Stimulated activated CD4-positive, alpha-beta T cell treated with anti-CD3 and anti-CD28 coated beads, Interleukin-2, amount 100 ng/mL, for 24 hours (primary cell): ENCODE measurements around the gene CSRP2.

Experiments
- DNase-seq, 2 donors: peaks; one replicate each; pipeline ENCODE4 v3.0.0-alpha.2; 2020

CSRP2 gene

DNA sequence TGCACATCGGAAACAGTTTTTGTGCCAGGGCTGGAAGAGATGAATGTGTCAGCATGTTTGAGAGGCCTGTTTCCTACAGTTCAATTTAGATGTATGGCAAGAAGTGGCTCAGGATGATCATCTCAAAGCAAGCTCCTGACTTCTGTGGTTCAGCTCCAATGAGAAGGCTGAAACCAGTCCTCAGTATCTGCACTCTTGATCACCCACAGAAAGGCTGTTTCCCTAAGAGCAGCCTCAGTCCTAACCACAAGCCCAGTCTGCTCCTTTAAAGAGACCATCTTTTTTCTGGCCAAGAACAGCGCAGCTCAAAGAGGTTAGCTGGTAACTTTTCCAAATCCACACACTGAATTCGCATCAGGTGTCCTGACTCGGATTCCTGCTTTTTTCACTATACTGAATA is 19.2 kb downstream of the CSRP2 start:
- DNase-seq, result no peak

DNA sequence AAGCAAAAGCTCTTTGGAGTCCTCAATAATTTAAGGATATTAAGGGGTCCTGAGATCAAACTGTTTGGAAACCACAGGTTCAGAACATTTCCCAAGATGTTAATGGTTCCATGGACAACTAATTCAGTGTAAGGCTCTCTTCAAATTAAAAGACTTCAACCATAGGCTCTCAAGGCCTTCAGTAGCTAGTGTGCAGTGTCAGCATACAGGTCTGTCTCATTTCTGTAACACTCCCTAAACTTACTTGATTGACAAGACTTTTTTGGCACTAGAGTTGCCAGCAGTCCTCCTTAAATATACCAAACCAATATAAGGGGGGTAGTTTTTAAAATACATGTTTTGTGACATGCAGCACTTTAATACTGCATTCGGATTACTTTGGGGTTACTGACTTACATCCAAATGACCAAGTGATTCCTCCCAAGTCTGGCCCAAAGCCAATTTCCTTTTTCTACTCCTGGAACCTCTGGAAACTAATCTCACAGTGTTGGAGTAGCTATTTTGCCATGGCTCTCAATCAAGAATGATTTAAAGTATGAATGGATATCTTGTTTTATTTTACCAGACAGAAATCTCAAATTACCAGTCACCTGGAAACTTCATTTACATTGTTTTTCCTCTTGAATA is 22.7 kb downstream of the CSRP2 start:
- DNase-seq, result no peak

DNA sequence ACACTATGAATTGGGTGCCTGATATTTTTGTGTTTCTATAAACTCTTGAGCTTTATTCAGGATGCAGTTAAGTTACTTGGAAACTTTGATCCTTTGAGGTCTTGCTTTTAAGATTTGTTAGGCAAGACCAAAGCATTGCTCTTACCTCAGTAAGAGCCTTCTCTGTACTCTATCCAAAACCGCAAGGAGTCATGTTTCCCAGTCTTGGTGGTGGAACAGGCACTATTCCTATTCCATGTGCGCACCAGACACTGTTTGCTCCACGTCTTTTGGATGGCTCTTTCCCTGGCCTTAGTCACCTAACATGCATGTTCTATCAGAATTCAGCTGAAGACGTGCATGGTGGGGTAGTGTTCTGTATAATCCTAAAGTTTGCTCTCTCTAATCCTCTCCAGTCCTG is 23.5 kb downstream of the CSRP2 start:
- no peak for DNase-seq

DNA sequence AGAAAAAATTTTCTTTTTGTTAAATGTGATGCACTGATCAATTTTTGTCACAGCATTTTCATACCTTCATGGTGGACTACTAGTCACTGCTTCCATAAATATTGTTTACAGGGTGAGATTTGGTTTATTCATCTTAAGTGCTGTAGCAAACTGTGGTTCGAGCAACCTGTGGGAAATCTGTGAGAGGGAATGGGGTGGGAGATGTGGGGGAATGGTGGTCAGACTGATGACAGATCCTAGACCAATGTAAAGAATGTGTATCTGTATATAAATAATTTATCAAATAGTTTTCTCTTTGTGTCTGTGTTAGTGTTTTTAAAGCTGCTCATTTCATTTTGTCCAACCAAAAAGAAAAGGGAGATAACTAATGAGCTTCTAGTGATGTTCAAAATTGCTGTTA is 26.7 kb downstream of the CSRP2 start:
- no peak for DNase-seq

DNA sequence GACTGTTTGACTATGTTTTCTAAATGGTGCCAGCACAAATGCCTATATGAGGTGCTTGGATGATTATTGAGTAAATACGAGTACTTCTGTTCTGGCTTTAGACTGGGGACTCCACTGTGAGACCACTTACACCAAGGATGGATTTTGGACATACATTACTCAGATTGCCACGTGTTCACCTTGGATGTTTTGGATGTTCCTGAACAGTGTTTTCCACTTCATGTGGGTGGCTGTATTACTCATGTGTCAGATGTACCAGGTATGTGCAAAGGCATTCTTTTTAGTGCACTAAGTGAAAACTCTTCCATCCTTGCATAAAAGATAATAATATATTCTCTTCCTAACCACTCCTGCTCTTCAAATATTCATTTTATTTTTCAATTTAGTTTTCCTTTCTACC is 30.7 kb downstream of the CSRP2 start:
- DNase-seq, result no peak

DNA sequence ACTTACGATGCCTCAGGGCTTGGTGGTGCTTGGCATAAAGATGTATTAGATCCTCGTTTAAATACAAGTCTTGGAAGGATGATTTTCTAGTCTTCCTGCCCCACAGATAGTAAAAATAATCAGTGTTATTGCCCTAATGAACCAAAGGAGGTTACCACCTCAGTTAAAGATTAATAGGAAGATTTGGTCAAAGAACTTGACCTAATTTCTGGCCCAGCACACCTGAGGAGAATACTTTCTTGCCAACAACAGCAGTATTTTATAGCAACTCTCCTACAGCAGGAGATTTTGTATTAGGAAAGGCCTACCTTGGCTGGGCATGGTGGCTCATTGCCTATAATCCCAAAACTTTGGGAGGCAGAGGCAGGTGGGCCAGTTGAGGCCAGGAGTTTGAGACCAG is 31.6 kb downstream of the CSRP2 start:
- DNase-seq, result no peak

DNA sequence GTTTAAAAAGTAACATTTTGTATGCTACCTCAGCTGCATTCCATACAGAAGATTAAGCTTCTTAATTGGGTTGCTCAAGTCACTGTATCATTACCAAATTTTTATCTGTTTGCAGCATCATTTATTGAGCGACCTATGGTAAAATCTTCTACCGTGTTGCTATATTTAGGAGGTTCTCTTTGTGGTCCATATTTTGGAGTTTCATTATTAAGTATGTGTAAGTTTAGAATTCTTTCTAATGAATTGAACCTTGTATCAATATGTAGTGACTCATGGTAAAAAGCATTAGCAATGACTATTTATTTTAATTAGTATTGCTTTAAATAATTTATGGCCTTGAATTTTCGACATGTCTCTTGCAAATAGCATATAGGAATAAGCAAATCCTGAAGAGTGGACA is 42.2 kb downstream of the CSRP2 start:
- no peak for DNase-seq

DNA sequence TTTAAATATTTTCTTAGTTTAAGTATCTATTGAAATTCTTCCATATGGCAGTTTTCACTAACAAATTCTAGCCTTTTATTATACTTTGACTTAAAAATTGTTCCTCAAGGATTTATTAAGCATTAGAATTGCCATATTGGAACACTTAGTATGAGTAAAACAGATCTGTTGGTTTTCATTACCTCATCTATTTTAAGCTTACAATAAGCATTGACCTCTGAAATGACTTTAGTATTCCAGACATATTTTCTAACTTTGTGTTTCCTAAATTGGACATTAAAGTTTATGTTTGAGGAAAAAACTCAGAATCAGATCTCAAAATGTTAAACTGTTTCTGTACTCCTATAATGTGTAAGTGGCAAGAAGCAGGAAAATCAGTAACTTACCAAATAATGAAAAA is 48.4 kb downstream of the CSRP2 start:
- DNase-seq, result no peak

DNA sequence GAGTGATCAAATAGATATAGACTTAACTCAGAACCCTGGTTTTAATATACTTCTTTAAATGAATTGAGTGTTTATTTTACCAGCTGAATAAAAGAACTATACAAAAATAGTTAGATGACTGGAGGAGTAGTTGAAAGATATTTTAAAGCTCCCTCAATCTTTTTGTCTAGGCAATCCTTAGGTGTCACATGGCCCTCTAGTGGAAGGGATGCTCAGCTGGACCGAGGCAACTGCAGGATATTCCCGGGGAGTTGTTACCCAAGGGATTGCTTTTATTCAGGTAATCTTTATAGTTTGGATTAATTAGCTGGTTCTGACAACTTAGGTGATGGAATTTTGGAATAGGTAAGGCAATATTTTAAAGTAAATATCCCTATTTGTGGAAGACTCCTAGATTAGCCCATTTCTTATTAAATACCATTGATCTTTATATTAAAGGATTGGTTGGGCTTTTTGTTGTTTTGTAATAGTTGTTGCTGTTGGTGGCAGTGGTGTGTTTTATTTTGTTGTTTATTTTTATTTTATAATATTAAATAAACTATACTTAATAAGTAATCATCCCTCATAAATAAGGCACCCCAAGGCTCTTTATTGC is 57.8 kb downstream of the CSRP2 start:
- DNase-seq, result no peak

DNA sequence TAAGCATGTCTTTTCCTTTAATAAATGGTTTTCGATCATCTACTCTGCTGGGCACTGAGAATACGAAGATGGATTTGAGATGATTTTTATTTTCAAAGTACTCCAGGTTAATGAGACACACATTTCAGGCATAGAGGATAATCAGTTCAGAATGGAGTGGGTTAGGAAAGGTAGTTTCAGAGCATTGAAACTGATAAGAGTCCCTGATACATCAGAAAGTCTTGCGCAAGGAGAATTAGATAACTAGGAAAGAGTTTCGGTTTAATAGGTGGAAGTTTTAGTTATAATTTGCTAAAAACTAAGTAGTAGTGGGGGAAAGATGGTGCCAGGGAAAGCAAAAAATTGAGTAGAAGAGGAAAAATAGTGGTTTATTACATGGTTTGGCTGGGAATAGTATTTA is 64.8 kb downstream of the CSRP2 start:
- DNase-seq, result no peak

DNA sequence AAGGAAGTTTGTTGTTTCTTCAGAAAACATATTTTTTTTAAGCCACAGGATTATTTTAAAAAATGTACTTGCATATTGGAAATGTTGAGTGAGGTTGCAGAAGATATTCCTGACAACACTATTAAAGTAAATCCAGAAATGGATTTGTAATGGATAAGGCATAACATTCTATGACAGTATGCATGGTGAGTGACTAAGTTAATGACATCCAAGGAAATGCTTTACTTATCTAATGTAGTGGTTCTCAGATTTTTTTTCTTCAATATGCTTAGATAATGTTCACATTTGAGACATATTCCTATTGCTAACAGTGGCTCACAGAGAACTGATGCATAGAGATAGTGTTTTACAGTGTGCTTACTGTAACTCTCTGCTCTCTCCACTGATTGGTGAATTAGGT is 65.6 kb downstream of the CSRP2 start:
- DNase-seq, result no peak

DNA sequence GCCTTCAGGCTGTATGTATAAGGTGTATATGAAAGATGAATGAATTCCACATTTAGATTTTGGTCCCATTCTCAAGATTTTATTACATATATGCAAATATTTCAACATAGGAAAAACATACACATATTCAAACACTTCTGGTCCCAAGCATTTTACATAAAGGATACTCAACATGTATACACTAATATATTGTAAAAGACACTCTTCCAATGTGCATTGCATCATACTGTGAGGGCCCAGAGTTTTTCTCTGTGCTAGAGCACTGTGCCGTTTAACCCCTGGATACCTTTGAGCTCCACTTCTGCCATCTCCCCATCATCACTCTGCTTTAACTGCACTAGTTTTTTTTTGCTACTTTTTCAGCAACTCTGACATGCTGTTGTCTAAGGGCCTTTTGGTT is 66.8 kb downstream of the CSRP2 start:
- DNase-seq, result no peak

DNA sequence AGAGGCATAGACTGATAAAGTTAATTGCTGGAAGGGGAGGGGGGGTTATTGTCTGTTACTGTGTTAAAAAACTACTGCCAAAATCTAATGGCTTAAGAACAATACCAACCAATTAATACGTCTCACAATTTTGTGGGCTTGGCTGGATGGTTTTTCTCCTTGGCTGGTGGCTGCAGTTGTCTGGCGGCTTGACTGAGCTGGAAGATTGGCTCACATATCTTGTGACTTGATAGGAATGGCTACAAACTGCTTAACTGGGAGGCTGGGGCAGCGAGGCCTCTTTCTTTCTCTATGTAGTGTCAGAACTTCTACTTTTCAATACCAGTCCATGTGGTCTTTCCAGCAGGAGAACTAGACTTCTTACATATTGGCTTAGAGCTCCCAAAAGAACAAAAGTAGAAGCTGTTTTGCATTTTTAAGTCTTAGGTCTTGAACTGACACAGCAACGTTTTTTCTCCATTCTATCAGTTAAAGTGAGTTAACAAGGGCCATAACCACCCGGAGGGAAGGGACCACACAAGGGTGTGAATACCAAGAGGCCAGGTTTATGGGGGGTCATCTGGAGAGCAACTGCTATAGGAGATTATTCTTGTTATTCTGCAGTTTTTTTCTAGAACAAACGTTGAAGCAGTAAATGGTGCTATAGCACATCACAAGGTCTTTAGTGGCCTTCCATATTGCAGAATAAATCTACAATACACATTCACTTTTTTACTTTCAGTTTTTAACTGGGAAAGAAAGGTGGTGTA is 68.0 kb downstream of the CSRP2 start:
- DNase-seq, result no peak
